Astrocyte (in vitro differentiated cells and primary cell): ENCODE results near the gene CLMN.

ENCODE experiments used
- EZH2 ChIP-seq: IDR thresholded peaks from 2 replicates; pipeline ENCODE4 v1.6.1; 2012; ENCODE audit warnings: mild to moderate bottlenecking, low read length, inconsistent platforms; ENCODE audit not compliant: insufficient read depth
- TF ChIP-seq, protein P1 (sequence below): IDR thresholded peaks from 2 replicates; pipeline ENCODE4 v1.5.1; 2011; ENCODE audit warnings: low read depth, mild to moderate bottlenecking, inconsistent platforms, low read length, moderate library complexity; ENCODE audit not compliant: insufficient read depth

DNA sequence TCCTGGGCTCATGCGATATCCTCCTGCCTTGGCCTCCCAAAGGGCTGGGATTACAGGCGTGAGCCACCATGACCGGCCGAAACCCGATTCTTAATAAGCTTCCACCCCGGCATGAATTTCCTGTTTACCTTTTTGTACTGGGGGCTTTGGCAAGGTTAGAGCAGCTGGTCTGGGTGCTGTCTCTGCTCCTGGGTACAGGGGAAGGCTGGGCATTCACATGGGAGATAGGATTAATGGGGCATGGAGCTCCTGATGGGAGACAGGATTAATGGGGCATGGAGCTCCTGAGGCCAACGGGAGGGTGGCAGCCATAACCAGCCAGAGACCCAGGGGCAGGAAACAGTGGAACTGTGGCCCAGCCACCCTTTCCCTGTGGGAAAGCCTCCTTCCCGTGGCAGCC, 92.9 kb downstream of the CLMN start:
- TF ChIP-seq, protein P1, sequence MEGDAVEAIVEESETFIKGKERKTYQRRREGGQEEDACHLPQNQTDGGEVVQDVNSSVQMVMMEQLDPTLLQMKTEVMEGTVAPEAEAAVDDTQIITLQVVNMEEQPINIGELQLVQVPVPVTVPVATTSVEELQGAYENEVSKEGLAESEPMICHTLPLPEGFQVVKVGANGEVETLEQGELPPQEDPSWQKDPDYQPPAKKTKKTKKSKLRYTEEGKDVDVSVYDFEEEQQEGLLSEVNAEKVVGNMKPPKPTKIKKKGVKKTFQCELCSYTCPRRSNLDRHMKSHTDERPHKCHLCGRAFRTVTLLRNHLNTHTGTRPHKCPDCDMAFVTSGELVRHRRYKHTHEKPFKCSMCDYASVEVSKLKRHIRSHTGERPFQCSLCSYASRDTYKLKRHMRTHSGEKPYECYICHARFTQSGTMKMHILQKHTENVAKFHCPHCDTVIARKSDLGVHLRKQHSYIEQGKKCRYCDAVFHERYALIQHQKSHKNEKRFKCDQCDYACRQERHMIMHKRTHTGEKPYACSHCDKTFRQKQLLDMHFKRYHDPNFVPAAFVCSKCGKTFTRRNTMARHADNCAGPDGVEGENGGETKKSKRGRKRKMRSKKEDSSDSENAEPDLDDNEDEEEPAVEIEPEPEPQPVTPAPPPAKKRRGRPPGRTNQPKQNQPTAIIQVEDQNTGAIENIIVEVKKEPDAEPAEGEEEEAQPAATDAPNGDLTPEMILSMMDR, result no peak
- no peak for TF ChIP-seq EZH2
